CD4-positive, alpha-beta T cell treated with Interleukin-2 at 100 ng/mL for 4 hours (primary cell): ENCODE data around the gene BET1.
"Not testable (repeated sequence)": the region's sequence is repeated elsewhere in the genome, so short reads cannot be mapped to it uniquely, and the experiment has no call there.

Experiments used
- DNase-seq: peaks from one replicate; pipeline ENCODE4 v3.0.0-alpha.2; 2020; ENCODE audit warnings: low spot score

Gene BET1

GRCh38 chr7:94004024-94004951 lies at the start of gene BET1:
Gene BET1 (minus strand): TSS chr7:94004355. CDS start chr7:94004216, 139 bp downstream.
- peak; percentile 94 for DNase-seq

GRCh38 chr7:94053532-94053931 lies 49.4 kb upstream of the BET1 start:
- DNase-seq, result no peak

GRCh38 chr7:94052398-94053180 lies 48.4 kb upstream of the BET1 start:
- DNase-seq, result no peak

GRCh38 chr7:94050046-94050445 lies 45.9 kb upstream of the BET1 start:
- DNase-seq, result no peak

- no peak for DNase-seq
Measured at GRCh38 chr7:94049615-94050014, 45.5 kb upstream of the BET1 start.

GRCh38 chr7:94048755-94049154 lies 44.6 kb upstream of the BET1 start:
- DNase-seq, result no peak

- DNase-seq, result no peak
Measured at GRCh38 chr7:94047956-94048355, 43.8 kb upstream of the BET1 start.

GRCh38 chr7:94045581-94045980 lies 41.4 kb upstream of the BET1 start:
- no peak for DNase-seq

- no peak for DNase-seq
Measured at GRCh38 chr7:94044806-94045205, 40.7 kb upstream of the BET1 start.

GRCh38 chr7:94043299-94043698 lies 39.1 kb upstream of the BET1 start:
- no peak for DNase-seq

- DNase-seq, result no peak
Measured at GRCh38 chr7:94042381-94042780, 38.2 kb upstream of the BET1 start.

GRCh38 chr7:94041529-94041928 lies 37.4 kb upstream of the BET1 start:
- DNase-seq, result no peak

- DNase-seq, result no peak
Measured at GRCh38 chr7:94040254-94040653, 36.1 kb upstream of the BET1 start.

GRCh38 chr7:94039368-94040035 lies 35.3 kb upstream of the BET1 start:
- DNase-seq, result no peak

GRCh38 chr7:94031865-94032264 lies 27.7 kb upstream of the BET1 start:
- no peak for DNase-seq

GRCh38 chr7:94030634-94031033 lies 26.5 kb upstream of the BET1 start:
- DNase-seq, result no peak

- DNase-seq, result no peak
Measured at GRCh38 chr7:94029976-94030375, 25.8 kb upstream of the BET1 start.

GRCh38 chr7:94028768-94029167 lies 24.6 kb upstream of the BET1 start:
- no peak for DNase-seq

GRCh38 chr7:94026619-94027018 lies 22.5 kb upstream of the BET1 start:
- not testable (repeated sequence) for DNase-seq

GRCh38 chr7:94022550-94022949 lies 18.4 kb upstream of the BET1 start:
- DNase-seq, result no peak

GRCh38 chr7:94016786-94017185 lies 12.6 kb upstream of the BET1 start:
- no peak for DNase-seq

- no peak for DNase-seq
Measured at GRCh38 chr7:94015538-94015937, 11.4 kb upstream of the BET1 start.

- no peak for DNase-seq
Measured at GRCh38 chr7:94012746-94013145, 8.6 kb upstream of the BET1 start.
